Thymus (tissue), 11 donors: ENCODE data around the gene MAP4K5. TPM values are rescaled to one million over a fixed set of nuclear protein-coding genes. Genes with fewer than 3 reads are reported as not detected.

Experiments
- DNase-seq, 9 donors: peaks; one replicate each; pipeline ENCODE4 v3.0.0-alpha.2; 2013; ENCODE audit warnings: low spot score in 9 of 9, low read depth in 6 of 9, missing footprints in 1 of 9
- H3K27ac ChIP-seq, 2 donors: one replicate each; pipeline ENCODE4 v1.5.1; 2013; ENCODE audit warnings: control low read depth in 1 of 2, low read depth in 1 of 2, low read length in 1 of 2, mild to moderate bottlenecking in 1 of 2, moderate library complexity in 1 of 2
- H3K27me3 ChIP-seq, 2 donors: one replicate each; pipeline ENCODE4 v1.5.1; 2013; ENCODE audit warnings: low read length in 1 of 2; ENCODE audit not compliant: control insufficient read depth in 2 of 2, insufficient read depth in 1 of 2
- H3K36me3 ChIP-seq, 2 donors: one replicate each; pipeline ENCODE4 v1.5.1; 2013; ENCODE audit warnings: low read length in 1 of 2, mild to moderate bottlenecking in 1 of 2, moderate library complexity in 1 of 2; ENCODE audit not compliant: control insufficient read depth in 2 of 2, insufficient read depth in 2 of 2
- H3K4me1 ChIP-seq, 2 donors: one replicate each; pipeline ENCODE4 v1.5.1; 2013; ENCODE audit warnings: low read length in 2 of 2; ENCODE audit not compliant: control insufficient read depth in 2 of 2, insufficient read depth in 2 of 2
- H3K4me3 ChIP-seq, 2 donors: one replicate each; pipeline ENCODE4 v1.5.1; 2013; ENCODE audit warnings: low read length in 2 of 2, control low read depth in 1 of 2, mild to moderate bottlenecking in 1 of 2
- H3K9me3 ChIP-seq, 2 donors: one replicate each; pipeline ENCODE4 v1.5.1; 2013; ENCODE audit warnings: low read length in 1 of 2, mild to moderate bottlenecking in 1 of 2; ENCODE audit not compliant: control insufficient read depth in 2 of 2, insufficient read depth in 1 of 2
- WGBS: extraction: QIAGEN DNeasy Blood & Tissue Kit; methylation state at CpG from one replicate; pipeline ENCODE4 v1.1.7; 2013; 5-methylcytosine and 5-hydroxymethylcytosine counted together
- polyA plus RNA-seq: library from polyadenylated mRNA; stranded (reverse); fragments of 200-250 nt; gene quantifications from one replicate; pipeline ENCODE4 v1.2.3, GENCODE V29; 2013
- total RNA-seq: library from RNA; stranded (reverse); fragments of 120-200 nt; gene quantifications from one replicate; pipeline ENCODE4 v1.2.4, GENCODE V29; 2013
- donor health status: healthy.

Gene MAP4K5
- total and polyA plus RNA-seq, 2 donors: 20.8 to 22.9 TPM

- Histone ChIP-seq H3K4me3 (no peak overlapping the region), H3K36me3 (no peaks in the 10 kb centered on the region), H3K4me1 (no peaks in the 10 kb centered on the region), H3K9me3 (no peaks in the 10 kb centered on the region), H3K27ac (no peak overlapping the region), H3K27me3 (no peaks in the 10 kb centered on the region)
- 97% methylated on average over 2 of the region's 2 CpGs for WGBS
- no peak for DNase-seq
Observed at GRCh38 chr14:50379563-50379962, 152.8 kb downstream of the MAP4K5 start.

- Histone ChIP-seq H3K27me3 (no peaks in the 10 kb centered on the region), H3K9me3 (no peaks in the 10 kb centered on the region), H3K4me3 (no peak overlapping the region), H3K36me3 (no peaks in the 10 kb centered on the region), H3K27ac (no peak overlapping the region), H3K4me1 (no peaks in the 10 kb centered on the region)
- no peak for DNase-seq
- WGBS: 81% methylated on average over 4 of the region's 4 CpGs
Observed at GRCh38 chr14:50377550-50378085, 154.8 kb downstream of the MAP4K5 start.

GRCh38 chr14:50375760-50376159, 156.6 kb downstream of the MAP4K5 start:
- no peaks in the 10 kb centered on the region for H3K4me1 ChIP-seq
- no peak overlapping the region for H3K27ac ChIP-seq
- H3K36me3 ChIP-seq: no peaks in the 10 kb centered on the region
- no peaks in the 10 kb centered on the region for H3K9me3 ChIP-seq
- H3K27me3 ChIP-seq: no peaks in the 10 kb centered on the region
- WGBS: 88% methylated on average over 5 of the region's 5 CpGs
- no peak for DNase-seq
- H3K4me3 ChIP-seq: no peak overlapping the region

- no peaks in the 10 kb centered on the region for H3K9me3 ChIP-seq
- no peaks in the 10 kb centered on the region for H3K4me1 ChIP-seq
- WGBS: 82% methylated on average over 3 of the region's 3 CpGs
- no peaks in the 10 kb centered on the region for H3K36me3 ChIP-seq
- DNase-seq: no peak
- H3K27me3 ChIP-seq: no peaks in the 10 kb centered on the region
- H3K27ac ChIP-seq: no peak overlapping the region
- no peak overlapping the region for H3K4me3 ChIP-seq
Observed at GRCh38 chr14:50373959-50374358, 158.4 kb downstream of the MAP4K5 start.

GRCh38 chr14:50371546-50371945, 160.8 kb downstream of the MAP4K5 start:
- no peaks in the 10 kb centered on the region for H3K27me3 ChIP-seq
- WGBS: 98% methylated on average over 4 of the region's 4 CpGs
- H3K4me1 ChIP-seq: peaks cover 0 to 7% of the 10 kb centered on the region in 2 donors
- no peaks in the 10 kb centered on the region for H3K36me3 ChIP-seq
- no peaks in the 10 kb centered on the region for H3K9me3 ChIP-seq
- no peak for DNase-seq
- H3K27ac ChIP-seq: no peak overlapping the region
- H3K4me3 ChIP-seq: no peak overlapping the region

Other genes with a start within 250 kb of the MAP4K5 start
- gene L2HGDH, start 220.3 kb downstream of the MAP4K5 start, total RNA-seq: 5.1 TPM
- 1.7 TPM for gene L2HGDH, start 220.3 kb downstream of the MAP4K5 start, polyA plus RNA-seq
- 5.2 TPM for gene DMAC2L, start 220.2 kb downstream of the MAP4K5 start, total RNA-seq
- gene DMAC2L, start 220.2 kb downstream of the MAP4K5 start, polyA plus RNA-seq: 22.2 TPM
- gene CDKL1, start 135.7 kb downstream of the MAP4K5 start, total RNA-seq: 3.3 TPM
- gene CDKL1, start 135.7 kb downstream of the MAP4K5 start, polyA plus RNA-seq: 2.4 TPM
- gene ATL1, start 27.6 kb upstream of the MAP4K5 start, total RNA-seq: 1.5 TPM
- 2.6 TPM for gene ATL1, start 27.6 kb upstream of the MAP4K5 start, polyA plus RNA-seq
- gene SAV1, start 135.7 kb upstream of the MAP4K5 start, total RNA-seq: 7.4 TPM
- 25.9 TPM for gene SAV1, start 135.7 kb upstream of the MAP4K5 start, polyA plus RNA-seq